DMS79 (cell line): Measurements from ENCODE around the gene TAL1.

Source experiments
- DNase-seq: peaks from one replicate; lab custom pipeline; 2025; lab: John Stamatoyannopoulos, UW

Gene TAL1

GRCh38 chr1:47188791-47189785 is 42.9 kb downstream of the TAL1 start:
- DNase-seq: no peak

DNA sequence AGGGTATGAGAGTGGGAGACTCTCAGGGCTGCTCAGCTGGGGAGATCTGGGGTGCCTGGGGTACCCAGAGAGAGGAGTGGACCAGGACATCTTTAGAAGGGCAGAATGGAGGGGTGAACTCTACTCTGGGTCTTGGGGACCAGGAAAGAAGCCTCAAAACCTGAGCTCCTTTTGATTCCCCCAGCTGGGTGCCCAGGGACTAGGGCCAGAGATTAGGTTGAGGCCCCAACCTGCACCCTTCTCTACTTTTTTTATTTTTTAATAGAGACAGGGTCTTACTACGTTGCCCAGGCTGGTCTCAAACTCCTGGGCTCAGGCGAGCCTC is 44.1 kb downstream of the TAL1 start:
- no peak for DNase-seq

- DNase-seq: no peak
Measured at GRCh38 chr1:47187231-47187925, 44.6 kb downstream of the TAL1 start.

DNA sequence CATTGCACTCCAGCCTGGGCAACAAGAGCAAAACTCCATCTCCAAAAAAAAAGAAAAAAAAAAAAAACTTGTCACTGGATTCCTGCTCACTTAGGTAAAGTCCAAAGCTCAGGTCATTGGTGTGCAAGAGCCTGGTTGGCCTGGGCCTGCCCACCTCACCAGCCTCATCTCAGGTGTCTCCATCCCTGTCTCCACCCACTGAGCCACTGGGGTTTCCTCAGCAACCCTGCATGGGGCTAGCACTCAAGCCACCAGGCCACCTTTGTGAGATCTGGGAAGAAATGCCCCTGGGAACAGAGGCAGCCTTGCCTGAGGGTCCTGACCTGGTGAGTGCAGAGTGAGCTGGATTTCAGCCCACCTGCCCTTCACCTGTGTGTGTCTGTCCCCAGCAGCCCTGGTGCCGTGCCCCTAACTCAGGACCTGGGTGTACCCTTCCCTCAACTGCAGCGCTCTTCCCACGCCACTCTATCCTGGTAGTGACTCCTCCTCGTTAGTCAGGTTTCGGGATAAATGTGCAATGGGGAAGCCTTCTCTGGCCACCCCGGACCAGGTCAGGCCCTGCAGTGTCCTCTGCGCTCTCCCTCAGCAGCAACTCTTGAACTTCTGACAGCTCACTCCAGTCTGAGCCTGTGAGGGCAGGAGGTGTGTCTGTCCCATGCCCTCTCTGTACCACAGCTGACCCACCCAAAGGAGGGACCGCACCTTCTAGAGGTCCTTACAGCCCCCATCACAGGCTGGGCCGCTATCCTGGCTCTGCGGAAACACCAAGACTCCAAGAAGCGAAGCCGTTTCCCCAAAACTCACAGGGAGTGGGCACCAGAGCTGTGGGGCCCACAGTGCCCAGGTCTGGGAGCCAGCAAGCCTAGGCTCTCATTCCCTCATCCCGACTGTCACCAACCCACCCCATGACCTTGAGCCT is 45.5 kb downstream of the TAL1 start:
- no peak for DNase-seq

- no peak for DNase-seq
Measured at GRCh38 chr1:47184822-47185677, 47.0 kb downstream of the TAL1 start.

DNA sequence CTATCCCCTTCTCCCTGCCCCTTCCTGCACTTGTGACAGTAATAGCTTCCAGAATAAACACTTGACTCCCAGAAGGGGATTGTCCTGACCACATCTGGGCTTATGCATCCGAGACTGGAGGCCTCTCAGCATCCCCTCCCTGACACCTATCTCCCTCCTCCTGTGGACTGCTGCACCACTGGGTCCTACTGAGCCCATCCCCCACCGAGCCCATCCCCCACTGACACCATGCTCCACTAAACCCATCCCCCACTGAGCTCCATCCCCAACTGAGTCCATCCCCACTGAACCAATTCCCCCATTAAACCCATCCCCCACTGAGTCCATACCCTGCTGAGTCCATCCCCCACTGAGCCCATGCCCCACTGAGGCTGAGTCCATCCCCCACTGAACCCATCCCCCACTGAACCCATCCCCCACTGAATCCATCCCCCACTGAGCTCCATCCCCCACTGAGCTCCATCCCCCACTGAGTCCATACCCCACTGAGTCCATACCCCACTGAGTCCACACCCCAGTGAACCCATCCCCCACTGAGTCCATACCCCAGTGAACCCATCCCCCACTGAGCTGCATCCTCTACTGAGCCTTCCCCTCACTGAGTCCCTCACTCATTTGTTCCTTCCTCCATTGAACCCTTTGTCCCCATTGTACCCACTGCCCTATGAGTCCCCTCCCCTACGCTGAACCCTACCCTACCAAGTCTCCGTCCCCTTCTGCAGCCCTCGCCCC is 47.8 kb downstream of the TAL1 start:
- no peak for DNase-seq

- no peak for DNase-seq
Measured at GRCh38 chr1:47183308-47184089, 48.5 kb downstream of the TAL1 start.

- DNase-seq: no peak
Measured at GRCh38 chr1:47182676-47183235, 49.3 kb downstream of the TAL1 start.

GRCh38 chr1:47181955-47182675 is 49.9 kb downstream of the TAL1 start:
- no peak for DNase-seq

GRCh38 chr1:47181095-47181954 is 50.7 kb downstream of the TAL1 start:
- no peak for DNase-seq

- DNase-seq: no peak
Measured at GRCh38 chr1:47180603-47181094, 51.4 kb downstream of the TAL1 start.

DNA sequence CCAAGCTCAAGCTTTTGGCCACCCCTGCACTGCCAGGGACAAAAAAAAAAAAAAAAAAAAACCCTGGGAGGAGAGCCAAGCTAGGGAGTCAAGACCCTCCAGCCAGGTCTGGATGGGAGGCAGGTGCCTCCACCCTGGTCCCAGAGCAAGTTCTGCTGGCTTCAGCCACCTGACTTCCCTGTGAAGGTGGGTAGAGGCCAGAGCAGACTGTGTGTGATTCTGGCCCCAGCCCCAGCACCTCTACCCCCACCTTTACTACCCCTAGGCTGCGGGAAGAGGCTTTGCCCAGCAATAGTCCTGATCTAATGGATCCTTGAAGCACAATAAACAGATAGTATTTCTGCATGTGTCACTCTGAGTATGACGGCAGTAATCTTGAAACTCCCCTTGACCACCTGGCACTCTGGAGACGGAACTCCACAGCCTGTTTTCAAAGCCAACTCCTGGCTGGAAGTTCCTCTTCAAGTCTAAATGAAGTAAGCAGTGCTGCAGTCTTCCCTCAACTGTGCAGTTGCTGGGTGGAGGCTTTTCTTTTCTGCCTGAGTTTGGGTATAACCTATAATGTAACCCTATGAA is 51.9 kb downstream of the TAL1 start:
- DNase-seq: peak; percentile 53

DNA sequence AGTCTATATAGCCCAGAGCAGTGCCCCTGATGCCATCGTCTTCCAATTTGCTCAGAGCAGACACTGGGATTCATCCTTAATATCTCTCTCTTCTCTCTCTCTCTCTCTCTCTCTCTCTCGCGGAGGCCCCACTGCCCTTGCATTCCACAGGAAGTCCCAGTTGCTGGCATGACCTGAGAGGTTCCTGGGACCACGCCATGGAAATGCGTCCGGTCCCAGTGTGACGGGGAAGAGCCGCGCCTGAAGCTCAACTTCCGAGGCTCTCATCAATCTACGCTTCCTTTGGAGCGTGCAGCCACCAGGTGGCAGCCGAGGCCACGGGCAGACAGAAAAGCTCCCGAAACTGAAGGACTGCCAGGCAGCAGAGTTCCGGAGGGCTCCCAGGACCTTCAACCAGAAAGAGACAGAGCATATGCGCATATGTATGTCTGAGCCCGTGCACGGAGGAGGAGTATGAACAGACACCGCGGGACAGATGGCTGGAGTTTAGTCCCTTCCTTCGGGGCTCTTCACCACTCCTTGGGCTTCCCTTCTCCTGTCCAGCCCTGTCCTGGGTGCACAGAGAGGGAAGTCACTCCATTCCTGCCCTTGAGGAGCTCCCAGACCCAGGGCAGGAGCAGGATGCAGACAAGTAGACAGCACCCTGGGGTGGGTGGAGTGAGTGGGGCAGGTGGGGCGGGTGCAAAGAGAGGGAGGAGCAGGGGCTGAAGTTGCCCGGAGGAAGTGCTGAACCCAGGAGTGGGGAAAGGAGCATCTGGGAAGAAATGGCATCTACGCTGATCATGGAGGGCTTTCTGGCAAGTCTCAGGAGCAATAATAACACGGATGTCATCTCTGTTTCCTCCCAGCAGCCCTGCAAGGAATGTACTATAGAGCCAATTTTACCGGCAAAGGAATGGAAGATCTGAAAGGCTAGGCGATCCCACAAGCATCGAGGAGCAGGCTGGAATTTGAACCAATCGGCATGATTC is 52.7 kb downstream of the TAL1 start:
- DNase-seq: peak; percentile 89

GRCh38 chr1:47178654-47179016 is 53.4 kb downstream of the TAL1 start:
- no peak for DNase-seq

GRCh38 chr1:47178020-47178419 is 54.0 kb downstream of the TAL1 start:
- no peak for DNase-seq
